ENCODE results near the gene HMCN2. TPM values are rescaled to one million over a fixed set of nuclear protein-coding genes. Genes with fewer than 3 reads are reported as not detected.

HMCN2 gene
- polyA plus RNA-seq, 1 experiment, result under 0.01 TPM

- ChIA-PET POLR2A (no interaction called here), CTCF (no interaction called here)
- Histone ChIP-seq H3K9me3 (ENCODE audit: control insufficient read depth, insufficient read depth, low read length) (no peaks in the 10 kb centered on the region; the same call in 1 of the 2 replicates), H3K27ac (ENCODE audit: low read depth, low read length) (no peak overlapping the region), H3K27me3 (ENCODE audit: control insufficient read depth, insufficient read depth, low read length) (peaks cover 37% of the 10 kb centered on the region), H3K4me3 (ENCODE audit: low read depth, low read length) (no peak overlapping the region)
- no peak for TF ChIP-seq CTCF (IDR thresholded peaks at IDR 0.05; ENCODE audit: low read depth, low read length)
- DNase-seq (ENCODE audit: low read depth, low spot score), result no peak
Observed at GRCh38 chr9:130332384-130332926, 66.9 kb downstream of the HMCN2 start.

- peaks cover 30% of the 10 kb centered on the region for H3K27me3 ChIP-seq (ENCODE audit: control insufficient read depth, insufficient read depth, low read length)
- no peaks in the 10 kb centered on the region; the same call in 1 of the 2 replicates for H3K9me3 ChIP-seq (ENCODE audit: control insufficient read depth, insufficient read depth, low read length)
- CTCF ChIA-PET, result no interaction called here
- H3K4me3 ChIP-seq (ENCODE audit: low read depth, low read length), result no peak overlapping the region
- no peak for TF ChIP-seq CTCF (IDR thresholded peaks at IDR 0.05; ENCODE audit: low read depth, low read length)
- DNase-seq (ENCODE audit: low read depth, low spot score), result peak; percentile 39
- H3K27ac ChIP-seq (ENCODE audit: low read depth, low read length), result no peak overlapping the region
- POLR2A ChIA-PET, result no interaction called here
Observed at GRCh38 chr9:130333041-130333711, 67.6 kb downstream of the HMCN2 start.

- no peak for TF ChIP-seq CTCF (IDR thresholded peaks at IDR 0.05; ENCODE audit: low read depth, low read length)
- POLR2A ChIA-PET, result no interaction called here
Observed at GRCh38 chr9:130333712-130334062, 68.1 kb downstream of the HMCN2 start.

GRCh38 chr9:130334915-130335314 lies 69.4 kb downstream of the HMCN2 start:
- Histone ChIP-seq H3K4me3 (ENCODE audit: low read depth, low read length) (no peak overlapping the region), H3K27me3 (ENCODE audit: control insufficient read depth, insufficient read depth, low read length) (peaks cover 19% of the 10 kb centered on the region), H3K9me3 (ENCODE audit: control insufficient read depth, insufficient read depth, low read length) (no peaks in the 10 kb centered on the region; the same call in 1 of the 2 replicates), H3K27ac (ENCODE audit: low read depth, low read length) (no peak overlapping the region)
- CTCF ChIA-PET, result no interaction called here
- TF ChIP-seq CTCF (IDR thresholded peaks at IDR 0.05; ENCODE audit: low read depth, low read length), result no peak
- no peak for DNase-seq (ENCODE audit: low read depth, low spot score)
- POLR2A ChIA-PET, result no interaction called here

More at GRCh38 chr9:130333712-130334062, 68.1 kb downstream of the HMCN2 start:
- Histone ChIP-seq H3K27ac (ENCODE audit: low read depth, low read length) (no peak overlapping the region), H3K4me3 (ENCODE audit: low read depth, low read length) (no peak overlapping the region), H3K27me3 (ENCODE audit: control insufficient read depth, insufficient read depth, low read length) (peaks cover 27% of the 10 kb centered on the region), H3K9me3 (ENCODE audit: control insufficient read depth, insufficient read depth, low read length) (no peaks in the 10 kb centered on the region; the same call in 1 of the 2 replicates)
- no peak for DNase-seq (ENCODE audit: low read depth, low spot score)
- CTCF ChIA-PET, result interaction anchor here (0.9 kb wide), 1 partner anchor 97 kb away, joined by 3 read pairs; no protein-coding TSS in a partner anchor

GRCh38 chr9:130336027-130336610 lies 70.6 kb downstream of the HMCN2 start:
- ChIA-PET POLR2A (no interaction called here), CTCF (interaction anchor here (0.6 to 1.1 kb wide), 2 partner anchors 46 to 230 kb away, joined by 3 to 7 read pairs; no protein-coding TSS in a partner anchor)
- DNase-seq (ENCODE audit: low read depth, low spot score), result no peak

More at GRCh38 chr9:130336027-130336610, 70.6 kb downstream of the HMCN2 start:
- H3K9me3 ChIP-seq (ENCODE audit: control insufficient read depth, insufficient read depth, low read length), result no peaks in the 10 kb centered on the region; the same call in 1 of the 2 replicates
- H3K27ac ChIP-seq (ENCODE audit: low read depth, low read length), result no peak overlapping the region
- H3K27me3 ChIP-seq (ENCODE audit: control insufficient read depth, insufficient read depth, low read length), result peaks cover 17% of the 10 kb centered on the region
- no peak overlapping the region for H3K4me3 ChIP-seq (ENCODE audit: low read depth, low read length)
- TF ChIP-seq CTCF (IDR thresholded peaks at IDR 0.05; ENCODE audit: low read depth, low read length), result no peak

All from AG04450 (cell line).